DMS 273 treated with DMSO at 0.1 percent for 48 hours (cell line): Measurements from ENCODE around the gene POLQ.
"Not testable (repeated sequence)": the region's sequence is repeated elsewhere in the genome, so short reads cannot be mapped to it uniquely, and the experiment has no call there.

Experiments
- DNase-seq: peaks from one replicate; lab custom pipeline; 2025; lab: John Stamatoyannopoulos, UW

The POLQ gene

GRCh38 chr3:121545574-121546455, at the start of gene POLQ:
Gene POLQ (minus strand): TSS chr3:121545988. CDS start chr3:121545877, 111 bp downstream.
- DNase-seq, result peak; percentile 94

- DNase-seq, result no peak
These were observed 49.1 kb upstream of the POLQ start for GRCh38 chr3:121594850-121595249.

- not testable (repeated sequence) for DNase-seq
These were observed 48.0 kb upstream of the POLQ start for GRCh38 chr3:121593806-121594205.

GRCh38 chr3:121592856-121593702, 47.3 kb upstream of the POLQ start, which contains the start of gene FBXO40:
Gene FBXO40 (plus strand): TSS chr3:121593379. CDS start chr3:121620576, 27,197 bp downstream.
- DNase-seq, result no peak

- DNase-seq, result no peak
These were observed 38.6 kb upstream of the POLQ start for GRCh38 chr3:121584418-121584817.

- no peak for DNase-seq
These were observed 35.9 kb upstream of the POLQ start for GRCh38 chr3:121581691-121582090.

GRCh38 chr3:121574449-121574848, 28.7 kb upstream of the POLQ start:
- no peak for DNase-seq

- DNase-seq, result no peak
These were observed 21.9 kb upstream of the POLQ start, which contains the start of gene ARGFX for GRCh38 chr3:121567649-121568048. Gene ARGFX (plus strand): TSS chr3:121567949. CDS start chr3:121570714, 2,765 bp downstream.

- no peak for DNase-seq
These were observed 21.0 kb upstream of the POLQ start for GRCh38 chr3:121566773-121567172.

- DNase-seq, result no peak
These were observed 16.4 kb upstream of the POLQ start for GRCh38 chr3:121562148-121562547.

- DNase-seq, result no peak
These were observed 11.7 kb upstream of the POLQ start for GRCh38 chr3:121557426-121557934.

- no peak for DNase-seq
These were observed 7.0 kb upstream of the POLQ start for GRCh38 chr3:121552797-121553196.

GRCh38 chr3:121552379-121552778, 6.6 kb upstream of the POLQ start:
- DNase-seq, result no peak

- DNase-seq, result no peak
These were observed 677 bp downstream of the POLQ start for GRCh38 chr3:121545049-121545573.

- no peak for DNase-seq
These were observed 2.9 kb downstream of the POLQ start for GRCh38 chr3:121542924-121543323.

GRCh38 chr3:121531269-121531668, 14.5 kb downstream of the POLQ start:
- no peak for DNase-seq

- no peak for DNase-seq
These were observed 16.5 kb downstream of the POLQ start for GRCh38 chr3:121529308-121529707.

- no peak for DNase-seq
These were observed 25.3 kb downstream of the POLQ start for GRCh38 chr3:121520510-121520909.

GRCh38 chr3:121517953-121518655, 27.7 kb downstream of the POLQ start:
- no peak for DNase-seq

GRCh38 chr3:121515862-121516261, 29.9 kb downstream of the POLQ start:
- DNase-seq, result no peak

GRCh38 chr3:121515313-121515712, 30.5 kb downstream of the POLQ start:
- DNase-seq, result peak; percentile 91

GRCh38 chr3:121514496-121514895, 31.3 kb downstream of the POLQ start:
- no peak for DNase-seq
